Chondrocyte (in vitro differentiated cells): Measurements from ENCODE around the gene APLP2. TPM values are rescaled to one million over a fixed set of nuclear protein-coding genes. Genes with fewer than 3 reads are reported as not detected.

Experiments used
- DNase-seq: peaks from one replicate; pipeline ENCODE4 v3.0.0; 2021; ENCODE audit warnings: mixed read lengths, low spot score
- H3K27ac Mint-ChIP-seq: one replicate; pipeline ENCODE4 v1.8.0; 2021; ENCODE audit warnings: mild to moderate bottlenecking, moderate library complexity, mixed read lengths; ENCODE audit not compliant: unreplicated experiment
- H3K27me3 Mint-ChIP-seq: 2 replicates; pipeline ENCODE4 v1.8.0; 2021; ENCODE audit warnings: low read depth, mixed read lengths
- H3K36me3 Mint-ChIP-seq: 2 replicates; pipeline ENCODE4 v1.8.0; 2021; ENCODE audit warnings: low read depth, mixed read lengths
- H3K4me1 Mint-ChIP-seq: 2 replicates; pipeline ENCODE4 v1.8.0; 2021; ENCODE audit warnings: low read depth, mild to moderate bottlenecking, mixed read lengths
- H3K4me3 Mint-ChIP-seq: one replicate; pipeline ENCODE4 v1.8.0; 2021; ENCODE audit warnings: mild to moderate bottlenecking, moderate library complexity, mixed read lengths; ENCODE audit not compliant: unreplicated experiment
- H3K9me3 Mint-ChIP-seq: 2 replicates; pipeline ENCODE4 v1.8.0; 2021; ENCODE audit warnings: low read depth, mixed read lengths
- CTCF ChIP-seq: fragments of 200-600 bp; sonication (generic); IDR thresholded peaks from 2 replicates; pipeline ENCODE4 v1.5.0; 2021; ENCODE audit warnings: antibody characterized with exemption, mild to moderate bottlenecking, moderate library complexity
- total RNA-seq: library from RNA; stranded (reverse); gene quantifications from 3 replicates; pipeline ENCODE4 v1.2.1, GENCODE V29; 2021

The APLP2 gene
- total RNA-seq, 1 donor from 2014 or later = 358 TPM

GRCh38 chr11:130146796-130147195, 77.1 kb downstream of the APLP2 start:
- Mint-ChIP-seq H3K4me3 (no peak overlapping the region), H3K4me1 (no peaks in the 10 kb centered on the region), H3K9me3 (no peaks in the 10 kb centered on the region), H3K36me3 (peaks cover 16% of the 10 kb centered on the region), H3K27me3 (no peaks in the 10 kb centered on the region), H3K27ac (no peak overlapping the region)
- no peak for TF ChIP-seq CTCF
- DNase-seq = no peak

- no peaks in the 10 kb centered on the region for H3K9me3 Mint-ChIP-seq
- no peak overlapping the region for H3K4me3 Mint-ChIP-seq
- H3K27me3 Mint-ChIP-seq = no peaks in the 10 kb centered on the region
- H3K27ac Mint-ChIP-seq = no peak overlapping the region
- peaks cover 13% of the 10 kb centered on the region for H3K36me3 Mint-ChIP-seq
- no peaks in the 10 kb centered on the region for H3K4me1 Mint-ChIP-seq
- TF ChIP-seq CTCF = no peak
- no peak for DNase-seq
Observed at GRCh38 chr11:130148796-130149326, 79.2 kb downstream of the APLP2 start.

DNA sequence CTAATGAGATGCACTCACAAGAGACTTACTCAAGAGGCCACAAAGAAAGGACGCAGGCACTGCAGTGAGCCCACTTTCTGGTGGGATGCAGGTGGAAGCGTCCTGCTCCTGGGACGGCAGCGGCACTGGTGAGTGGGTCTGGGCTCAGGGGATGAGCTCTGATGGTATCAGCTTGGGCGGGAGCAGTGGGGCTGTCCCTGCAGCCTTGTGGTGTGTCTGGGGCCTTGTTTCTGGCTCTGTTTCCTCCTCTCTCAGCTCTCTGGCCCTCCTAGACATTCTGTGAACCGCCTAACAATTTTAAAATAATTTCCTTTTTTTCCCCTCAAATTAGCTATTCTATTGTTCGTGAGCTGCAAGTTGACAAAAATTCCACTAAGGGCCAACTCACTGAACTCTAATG, 81.1 kb downstream of the APLP2 start:
- Mint-ChIP-seq H3K27ac (no peak overlapping the region), H3K4me1 (no peaks in the 10 kb centered on the region), H3K27me3 (no peaks in the 10 kb centered on the region), H3K9me3 (no peaks in the 10 kb centered on the region), H3K36me3 (peaks cover 6% of the 10 kb centered on the region), H3K4me3 (no peak overlapping the region)
- no peak for DNase-seq
- no peak for TF ChIP-seq CTCF

DNA sequence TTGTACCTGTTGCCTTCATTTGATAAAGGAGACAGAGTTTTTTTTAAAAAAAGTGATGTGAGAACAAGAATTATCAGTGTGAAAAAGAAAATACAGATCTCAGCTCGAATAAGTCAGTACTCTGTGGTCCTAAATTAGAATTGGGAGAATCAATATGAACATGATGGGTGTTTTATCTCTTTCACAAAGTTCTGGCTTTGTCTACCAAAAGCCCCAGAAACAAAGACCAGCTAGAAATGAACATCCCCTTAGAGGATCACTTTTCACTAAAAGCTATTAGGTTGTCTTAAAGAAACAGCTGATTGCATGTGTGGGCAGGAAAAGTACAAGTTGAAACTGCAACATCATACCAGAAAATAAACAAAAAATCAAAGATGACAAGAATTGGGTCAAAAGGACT, 81.5 kb downstream of the APLP2 start:
- Mint-ChIP-seq H3K27ac (no peak overlapping the region), H3K4me3 (no peak overlapping the region), H3K27me3 (no peaks in the 10 kb centered on the region), H3K9me3 (no peaks in the 10 kb centered on the region), H3K36me3 (peaks cover 6% of the 10 kb centered on the region), H3K4me1 (no peaks in the 10 kb centered on the region)
- DNase-seq = no peak
- TF ChIP-seq CTCF = no peak

DNA sequence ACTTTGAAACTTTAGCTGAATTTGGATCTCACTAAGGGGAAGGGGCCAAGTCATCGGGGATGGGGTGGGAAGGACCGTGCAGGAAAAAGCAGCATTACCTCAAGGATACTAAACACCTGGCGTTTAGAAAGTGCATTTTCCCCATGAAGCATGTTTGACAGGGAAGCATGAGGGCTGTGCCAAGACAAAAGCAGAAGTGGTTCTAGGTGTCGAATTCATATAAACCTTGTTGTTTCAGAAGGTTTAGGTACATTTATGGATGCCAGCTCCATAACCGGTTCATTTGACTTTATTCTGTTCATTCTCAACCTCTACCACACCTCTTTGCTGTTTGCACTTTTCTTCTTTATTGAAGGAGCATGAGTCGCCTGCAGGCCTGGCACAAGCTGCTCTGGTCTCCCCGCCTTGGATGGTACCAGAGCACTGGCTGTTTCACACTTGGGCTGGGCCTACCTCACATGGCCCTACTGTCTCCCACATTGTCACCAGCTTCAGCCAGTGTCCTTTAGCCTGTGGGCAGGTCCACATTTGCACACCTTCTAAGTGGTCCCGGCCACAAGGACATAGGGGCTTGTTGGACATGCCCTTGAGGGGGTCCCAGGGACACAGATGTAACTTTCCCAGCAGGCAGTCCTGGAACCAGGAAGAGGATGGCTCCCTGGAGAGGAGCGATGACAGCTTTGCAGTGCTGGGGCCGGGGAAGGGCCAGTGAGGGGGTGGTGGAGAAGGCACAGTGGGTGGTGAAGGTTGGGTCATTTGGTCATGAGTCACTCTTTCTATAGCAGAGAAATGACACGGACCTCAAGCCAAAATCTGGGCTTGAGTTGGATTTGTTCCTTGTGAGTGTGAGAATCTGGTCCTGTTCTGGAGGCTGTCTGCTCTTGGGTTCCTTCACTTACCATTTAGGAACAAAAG, 86.7 kb downstream of the APLP2 start:
- Mint-ChIP-seq H3K4me3 (no peak overlapping the region), H3K36me3 (no peaks in the 10 kb centered on the region), H3K9me3 (no peaks in the 10 kb centered on the region), H3K4me1 (peaks cover 20% of the 10 kb centered on the region), H3K27me3 (peaks cover 19% of the 10 kb centered on the region), H3K27ac (no peak overlapping the region)
- no peak for TF ChIP-seq CTCF
- DNase-seq = no peak
